Adipose tissue (tissue), 3 donors: ENCODE data around the gene SMS. TPM values are rescaled to one million over a fixed set of nuclear protein-coding genes. Genes with fewer than 3 reads are reported as not detected.
"Not testable (repeated sequence)": the region's sequence is repeated elsewhere in the genome, so short reads cannot be mapped to it uniquely, and the experiment has no call there.

ENCODE experiments used
- H3K27ac ChIP-seq: one replicate; pipeline ENCODE4 v1.5.1; 2013; ENCODE audit warnings: low read depth, low read length
- WGBS, 3 donors: extraction: QIAGEN DNeasy Blood & Tissue Kit; methylation state at CpG; one replicate each; pipeline ENCODE4 v1.1.7; 2013; 5-methylcytosine and 5-hydroxymethylcytosine counted together
- polyA plus RNA-seq, 3 donors: library from polyadenylated mRNA; stranded (reverse); fragments of 200-250 nt; gene quantifications; one replicate each; pipeline ENCODE4 v1.2.3, GENCODE V29; 2013
- donor health status: healthy with polysubstance abuse.
- donor health status: Bipolar disorder and iron deficiency.
- donor health status: healthy.

The SMS gene
- polyA plus RNA-seq, 3 donors, result 16.9 to 61.0 (median 29.6) TPM

- WGBS, 3 donors, result 40 to 85% (median 76%) methylated on average over 8 of the region's 8 CpGs
Observed at GRCh38 chrX:21948897-21949578, 8.5 kb downstream of the SMS start.

GRCh38 chrX:21949689-21950088 lies 9.2 kb downstream of the SMS start:
- WGBS, 3 donors, result 68 to 86% (median 78%) methylated on average over 5 of the region's 5 CpGs
- H3K27ac ChIP-seq, result no peak overlapping the region

More at GRCh38 chrX:21948897-21949578, 8.5 kb downstream of the SMS start:
- H3K27ac ChIP-seq, result no peak overlapping the region

GRCh38 chrX:21950557-21950956 lies 10.0 kb downstream of the SMS start:
- not testable (repeated sequence) for H3K27ac ChIP-seq
- WGBS, 3 donors, result 80 to 98% (median 88%) methylated on average over 1 of the region's 1 CpG

GRCh38 chrX:21952624-21953023 lies 12.1 kb downstream of the SMS start:
- 57 to 71% (median 62%) methylated on average over 6 of the region's 6 CpGs for WGBS, 3 donors
- no peak overlapping the region for H3K27ac ChIP-seq

- 53 to 73% (median 68%) methylated on average over 6 of the region's 6 CpGs for WGBS, 3 donors
- not testable (repeated sequence) for H3K27ac ChIP-seq
Observed at GRCh38 chrX:21953195-21953830, 12.8 kb downstream of the SMS start.

- H3K27ac ChIP-seq, result no peak overlapping the region
- WGBS, 3 donors, result 42 to 60% (median 47%) methylated on average over 7 of the region's 7 CpGs
Observed at GRCh38 chrX:21955403-21956189, 15.1 kb downstream of the SMS start.

- no peak overlapping the region for H3K27ac ChIP-seq
- 88 to 97% (median 93%) methylated on average over 7 of the region's 7 CpGs for WGBS, 3 donors
Observed at GRCh38 chrX:21956783-21957182, 16.3 kb downstream of the SMS start.

GRCh38 chrX:21958187-21958586 lies 17.7 kb downstream of the SMS start:
- 78 to 85% (median 81%) methylated on average over 8 of the region's 8 CpGs for WGBS, 3 donors
- H3K27ac ChIP-seq, result no peak overlapping the region

GRCh38 chrX:21958916-21959315 lies 18.4 kb downstream of the SMS start:
- no peak overlapping the region for H3K27ac ChIP-seq
- 67 to 90% (median 74%) methylated on average over 4 of the region's 4 CpGs for WGBS, 3 donors

GRCh38 chrX:21959362-21960051 lies 19.0 kb downstream of the SMS start:
- 54 to 64% (median 56%) methylated on average over 12 of the region's 12 CpGs for WGBS, 3 donors
- no peak overlapping the region for H3K27ac ChIP-seq

- 41 to 56% (median 54%) methylated on average over 7 of the region's 7 CpGs for WGBS, 3 donors
- H3K27ac ChIP-seq, result no peak overlapping the region
Observed at GRCh38 chrX:21960569-21961541, 20.3 kb downstream of the SMS start.

- no peak overlapping the region for H3K27ac ChIP-seq
Observed at GRCh38 chrX:21962361-21962760, 21.9 kb downstream of the SMS start.

GRCh38 chrX:21963269-21963668 lies 22.8 kb downstream of the SMS start:
- 70 to 85% (median 79%) methylated on average over 7 of the region's 7 CpGs for WGBS, 3 donors
- no peak overlapping the region for H3K27ac ChIP-seq

- WGBS, 3 donors, result 69 to 78% (median 74%) methylated on average over 8 of the region's 8 CpGs
- H3K27ac ChIP-seq, result no peak overlapping the region
Observed at GRCh38 chrX:21963731-21964405, 23.4 kb downstream of the SMS start.

- 87 to 96% (median 95%) methylated on average over 9 of the region's 9 CpGs for WGBS, 3 donors
- H3K27ac ChIP-seq, result no peak overlapping the region
Observed at GRCh38 chrX:21966866-21967265, 26.4 kb downstream of the SMS start.

GRCh38 chrX:21968333-21968732 lies 27.8 kb downstream of the SMS start:
- WGBS, 3 donors, result 72 to 86% (median 72%) methylated on average over 7 of the region's 7 CpGs
- no peak overlapping the region for H3K27ac ChIP-seq

- no peak overlapping the region for H3K27ac ChIP-seq
- 88 to 100% (median 95%) methylated on average over 4 of the region's 4 CpGs for WGBS, 3 donors
Observed at GRCh38 chrX:21970326-21970725, 29.8 kb downstream of the SMS start.
